Medulla oblongata (tissue), 1 donor: ENCODE data around the gene MTUS2.
A peak's percentile ranks its signal among the peaks of the same experiment; 100 is the strongest.

Source experiments
- DNase-seq: peaks from one replicate; pipeline ENCODE4 v3.0.0-alpha.2; 2015; ENCODE audit errors: extremely low spot score

MTUS2 gene

DNA sequence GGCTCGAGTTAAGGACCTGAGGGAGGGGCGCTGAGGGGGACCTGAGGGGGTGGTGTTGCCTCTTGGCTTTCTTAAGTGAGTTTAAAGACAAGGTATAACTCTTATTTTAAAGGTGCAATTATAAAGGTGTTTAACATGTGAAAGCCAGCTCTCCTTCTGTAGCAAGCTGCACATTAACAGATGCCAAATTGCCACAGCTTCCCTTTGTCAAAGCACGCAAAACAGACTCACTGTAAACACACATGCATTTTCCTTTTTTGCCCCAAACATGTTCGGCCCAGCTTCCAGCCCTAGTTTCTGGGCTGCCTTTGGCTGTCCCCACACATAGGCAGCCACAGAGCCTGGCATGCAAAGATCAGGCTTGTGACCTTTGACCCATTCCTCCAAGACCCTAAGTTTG lies 663.5 kb downstream of the MTUS2 start:
- no peak for DNase-seq

DNA sequence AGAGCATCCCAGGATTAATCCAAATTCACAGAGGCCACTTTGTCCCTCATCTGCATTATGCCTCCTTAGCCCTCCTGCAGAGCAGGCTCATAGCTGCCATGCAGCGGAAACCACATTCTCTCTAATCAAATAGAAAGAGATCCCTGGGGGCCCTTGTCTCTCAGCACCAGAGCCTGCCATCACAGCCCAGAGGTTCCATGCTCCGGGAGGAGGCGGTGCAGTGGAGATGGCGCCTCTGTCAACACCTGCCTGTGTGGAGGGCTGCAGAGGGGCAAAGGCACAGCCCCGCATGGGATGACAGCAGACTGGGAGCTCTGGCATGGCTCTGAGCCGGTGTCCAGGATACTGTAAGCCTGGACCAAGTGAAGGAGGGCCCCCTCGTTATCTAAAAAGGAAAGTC lies 664.1 kb downstream of the MTUS2 start:
- no peak for DNase-seq

DNA sequence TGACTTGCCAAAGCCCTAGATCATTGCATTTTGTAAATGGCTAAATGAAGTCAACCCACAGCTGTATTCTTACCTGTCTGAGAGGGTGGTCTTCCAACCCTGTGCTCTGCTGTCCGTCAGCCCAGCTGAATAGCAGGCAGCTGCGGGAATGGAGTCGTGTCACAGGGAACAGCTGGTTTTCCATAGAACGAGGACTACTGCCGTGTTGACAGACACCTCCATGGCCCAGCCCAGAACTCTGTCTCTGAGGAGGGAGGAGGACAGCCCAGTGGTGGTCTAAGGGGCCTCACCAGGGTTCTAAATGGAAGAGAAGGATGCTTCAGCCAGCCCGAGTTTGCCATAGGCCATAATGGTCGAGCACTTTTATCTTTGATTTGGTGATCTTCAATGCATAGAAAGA lies 664.7 kb downstream of the MTUS2 start:
- no peak for DNase-seq

DNA sequence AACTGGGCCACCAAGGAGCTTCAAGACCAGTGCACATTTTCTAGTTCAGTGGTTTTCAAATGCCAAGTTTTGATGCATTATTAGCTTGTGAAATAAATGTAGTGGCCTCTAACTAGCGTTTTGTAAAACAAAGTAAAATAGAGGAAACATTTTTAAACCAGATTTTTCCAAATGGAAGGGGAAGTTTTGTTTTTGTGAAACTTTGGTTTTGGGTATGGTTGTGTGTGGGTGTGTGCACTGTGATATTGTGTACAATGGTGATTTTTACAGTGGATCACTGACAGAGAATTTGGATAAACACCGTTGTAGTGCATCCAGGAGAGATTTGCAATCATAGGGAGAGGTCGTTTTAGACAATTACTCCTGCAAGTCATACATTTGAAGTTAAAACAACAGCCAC lies 666.4 kb downstream of the MTUS2 start:
- DNase-seq = no peak

DNA sequence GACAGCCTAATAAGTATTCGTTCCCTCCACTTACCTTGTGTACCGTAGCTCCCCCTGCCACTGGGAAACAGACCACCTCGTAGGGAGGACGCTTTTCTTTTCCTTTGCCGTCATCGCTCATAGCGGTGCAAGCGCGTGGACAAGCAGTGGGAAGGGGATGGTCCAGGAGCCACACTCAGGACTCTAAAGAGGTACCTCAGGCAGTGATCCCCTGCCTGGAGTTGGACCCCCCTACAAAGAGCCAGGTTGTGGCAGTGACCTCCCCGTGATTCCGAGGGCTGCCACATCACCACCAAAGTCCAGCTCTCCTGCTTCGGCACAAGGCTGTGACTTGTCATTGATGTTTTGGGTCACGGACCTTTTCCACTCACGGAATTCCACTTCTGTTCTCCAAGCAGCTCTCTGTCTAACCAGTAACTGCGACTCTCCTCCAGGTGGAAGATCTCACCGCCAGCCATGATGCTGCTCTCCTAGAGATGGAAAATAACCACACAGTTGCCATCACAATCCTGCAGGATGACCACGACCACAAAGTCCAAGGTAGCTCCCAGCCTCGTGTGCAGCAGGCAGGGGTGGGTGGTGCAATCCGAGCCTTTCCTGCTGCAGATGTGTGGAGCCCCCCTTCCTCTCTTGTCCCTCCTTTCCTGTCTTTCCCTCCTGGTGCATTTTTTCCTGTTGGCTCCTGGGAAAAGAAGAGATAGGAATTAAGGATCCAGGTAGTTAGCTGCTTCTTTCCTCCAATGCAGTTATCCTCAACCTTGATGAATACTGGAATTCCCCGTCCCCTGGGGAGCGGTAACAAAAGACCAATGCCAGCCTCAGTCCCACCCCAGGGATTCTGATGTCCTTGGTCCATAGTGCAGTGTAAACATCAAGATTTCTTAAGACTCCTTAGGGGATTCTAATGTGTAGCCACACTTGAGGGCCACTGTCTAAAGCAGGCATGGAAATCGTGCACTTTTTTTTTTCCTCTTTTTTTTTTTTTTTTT lies 667.6 kb downstream of the MTUS2 start:
- no peak for DNase-seq

DNA sequence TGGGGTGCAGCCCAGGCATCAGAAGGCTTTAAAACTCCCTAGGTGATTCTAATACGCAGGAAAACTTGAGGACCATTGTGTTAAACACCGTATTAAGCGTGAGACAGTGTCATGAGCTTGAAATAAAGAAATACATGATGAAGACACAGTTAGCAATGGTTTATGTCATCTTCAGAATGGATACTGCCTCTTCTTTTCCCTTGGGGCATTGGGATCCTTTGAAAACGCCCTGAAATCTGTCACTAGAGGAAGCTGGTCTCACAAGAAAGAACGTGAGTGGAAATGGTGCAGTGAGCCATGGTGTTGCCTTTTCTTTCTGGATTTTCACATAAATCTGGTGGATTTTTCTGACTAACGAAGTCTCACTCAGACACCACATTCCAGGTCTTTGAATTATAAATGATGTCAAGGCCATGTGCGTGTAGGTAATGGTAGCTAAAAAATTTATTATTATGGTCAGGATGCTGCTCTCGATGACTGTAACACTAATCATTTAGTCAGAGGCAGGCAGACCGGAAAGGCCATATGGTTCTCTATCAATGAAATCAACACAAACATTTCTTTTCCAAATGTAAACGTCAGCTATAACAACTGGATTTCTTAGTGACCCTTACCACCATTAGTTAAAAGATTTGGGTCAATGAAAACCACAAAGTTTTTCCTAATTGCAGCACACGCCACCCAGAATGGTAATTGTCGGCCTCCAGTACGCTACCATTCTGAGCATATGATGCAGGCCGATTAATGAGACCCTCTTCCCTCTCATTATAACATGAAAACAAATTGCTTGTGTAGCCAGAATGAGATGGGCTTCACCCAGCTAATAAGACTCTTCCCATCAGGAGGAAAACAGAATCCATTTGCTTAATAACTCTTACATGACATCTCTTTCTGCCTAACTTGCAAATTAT lies 669.8 kb downstream of the MTUS2 start:
- no peak for DNase-seq

DNA sequence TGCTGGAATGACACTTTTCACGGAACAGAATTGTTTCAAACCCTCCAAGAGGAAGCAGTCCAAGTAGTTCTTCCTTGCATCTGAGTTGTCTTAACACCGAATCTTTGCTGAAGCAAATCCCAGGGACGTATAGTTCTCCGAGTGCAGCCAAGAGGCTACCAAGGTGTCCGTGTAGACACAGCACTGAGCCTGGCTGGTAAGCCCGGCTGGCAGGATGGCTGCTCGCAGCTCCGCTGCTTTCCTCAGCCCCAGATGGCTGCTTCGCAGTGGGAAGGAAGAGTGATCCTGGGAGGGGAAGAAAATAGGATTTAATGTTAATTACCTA lies 670.4 kb downstream of the MTUS2 start:
- no peak for DNase-seq

DNA sequence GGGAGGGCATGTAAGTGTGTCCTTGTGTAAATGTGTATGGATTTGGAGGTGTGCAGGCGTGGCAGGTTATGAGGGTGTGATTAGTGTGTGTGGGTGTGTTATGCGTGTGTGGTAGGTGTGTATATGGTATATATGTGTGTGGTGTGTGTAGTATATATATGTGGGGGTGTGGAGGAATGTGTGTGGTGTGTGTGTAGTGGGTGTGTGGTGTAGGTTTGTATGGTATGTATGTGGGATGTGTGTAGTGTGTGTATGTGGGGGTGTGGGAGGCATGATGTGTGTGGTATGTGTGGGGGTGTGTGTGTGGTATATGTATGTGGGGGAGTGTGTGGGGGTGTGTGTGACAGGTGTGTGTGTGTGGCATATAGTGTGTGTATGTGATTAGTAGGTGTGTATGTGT lies 671.1 kb downstream of the MTUS2 start:
- DNase-seq = no peak

DNA sequence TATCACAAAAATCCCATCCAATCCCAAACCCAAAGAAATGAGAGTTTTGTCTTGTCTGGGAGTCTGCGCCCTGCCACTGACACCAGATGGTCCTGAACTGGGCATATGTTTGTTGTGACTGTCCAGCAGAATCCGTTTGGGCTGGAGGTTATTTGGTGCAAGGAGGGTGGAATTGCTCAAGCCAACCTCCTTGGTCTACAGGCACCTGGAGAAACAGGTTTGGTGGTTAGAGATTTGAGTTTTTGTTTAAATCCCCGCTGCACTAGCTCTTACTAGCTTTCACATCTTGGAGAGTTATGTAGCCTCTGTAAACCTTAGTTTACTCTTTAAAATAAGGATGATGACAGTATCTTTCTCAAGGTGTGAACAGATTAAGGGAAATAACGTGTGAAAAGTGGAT lies 673.7 kb downstream of the MTUS2 start:
- DNase-seq = no peak

DNA sequence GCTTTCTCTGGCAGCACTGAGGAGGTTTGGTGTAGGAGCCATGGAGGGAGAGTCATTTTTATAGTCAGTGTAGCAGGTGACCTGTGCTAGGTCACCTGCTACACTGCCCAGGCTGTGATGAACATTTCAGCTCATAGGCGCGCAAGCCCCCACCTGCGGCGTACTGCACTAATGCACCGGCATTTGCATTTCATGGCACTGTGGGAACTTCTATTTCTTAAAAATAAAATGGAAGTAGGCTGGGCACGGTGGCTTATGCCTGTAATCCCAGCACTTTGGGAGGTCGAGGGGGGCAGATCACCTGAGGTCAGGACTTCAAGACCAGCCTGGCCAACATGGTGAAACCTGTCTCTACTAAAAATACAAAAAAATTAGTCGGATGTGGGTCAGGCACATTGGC lies 674.4 kb downstream of the MTUS2 start:
- no peak for DNase-seq

DNA sequence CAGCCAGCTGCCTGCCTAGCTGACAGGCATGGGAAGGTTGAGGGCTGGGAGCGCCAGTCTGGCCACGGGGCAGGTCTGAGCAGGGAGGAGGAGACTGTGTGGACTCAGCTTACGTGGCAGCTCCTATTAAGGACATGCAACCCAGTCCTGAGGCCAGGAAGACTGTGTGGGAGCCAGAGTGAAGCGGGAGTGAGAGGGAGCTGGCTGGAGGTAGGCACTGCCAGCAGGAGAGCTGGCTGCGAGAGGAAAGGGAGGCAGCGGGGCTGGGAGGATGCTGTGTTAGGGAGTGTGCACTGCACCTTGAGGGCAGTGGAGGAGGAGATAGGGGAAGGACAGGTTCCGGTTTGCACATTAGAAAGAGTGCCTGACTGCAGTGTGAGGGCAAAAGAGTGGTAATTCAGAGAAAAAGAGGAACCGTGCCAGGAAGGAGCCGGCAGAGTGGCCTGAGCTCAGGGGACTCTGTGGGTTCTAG lies 676.1 kb downstream of the MTUS2 start:
- peak; percentile 44 for DNase-seq

DNA sequence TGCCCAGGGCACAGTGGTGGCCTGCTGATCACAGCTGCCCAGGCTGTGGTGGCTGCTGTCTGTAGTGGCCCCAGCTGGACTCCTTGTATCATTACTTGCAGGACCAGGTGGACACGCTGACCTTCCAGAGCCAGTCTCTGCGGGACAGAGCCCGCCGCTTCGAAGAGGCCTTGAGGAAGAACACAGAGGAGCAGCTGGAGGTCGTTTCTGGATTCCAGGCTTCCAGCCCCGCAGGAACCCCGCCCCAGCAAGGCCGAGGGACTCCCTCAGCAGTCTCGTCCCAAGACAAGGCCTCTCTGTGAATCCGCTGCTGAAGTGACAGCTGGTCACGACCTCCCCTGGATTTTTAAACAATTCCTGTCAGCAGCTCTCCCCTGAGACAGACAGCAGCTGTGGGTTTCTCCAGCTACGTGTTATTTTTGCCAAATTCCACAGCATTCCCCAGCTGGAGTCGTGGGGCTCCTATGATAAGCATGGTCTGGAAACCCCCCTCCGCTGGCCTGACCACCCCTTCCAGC lies 677.1 kb downstream of the MTUS2 start:
- DNase-seq = no peak

DNA sequence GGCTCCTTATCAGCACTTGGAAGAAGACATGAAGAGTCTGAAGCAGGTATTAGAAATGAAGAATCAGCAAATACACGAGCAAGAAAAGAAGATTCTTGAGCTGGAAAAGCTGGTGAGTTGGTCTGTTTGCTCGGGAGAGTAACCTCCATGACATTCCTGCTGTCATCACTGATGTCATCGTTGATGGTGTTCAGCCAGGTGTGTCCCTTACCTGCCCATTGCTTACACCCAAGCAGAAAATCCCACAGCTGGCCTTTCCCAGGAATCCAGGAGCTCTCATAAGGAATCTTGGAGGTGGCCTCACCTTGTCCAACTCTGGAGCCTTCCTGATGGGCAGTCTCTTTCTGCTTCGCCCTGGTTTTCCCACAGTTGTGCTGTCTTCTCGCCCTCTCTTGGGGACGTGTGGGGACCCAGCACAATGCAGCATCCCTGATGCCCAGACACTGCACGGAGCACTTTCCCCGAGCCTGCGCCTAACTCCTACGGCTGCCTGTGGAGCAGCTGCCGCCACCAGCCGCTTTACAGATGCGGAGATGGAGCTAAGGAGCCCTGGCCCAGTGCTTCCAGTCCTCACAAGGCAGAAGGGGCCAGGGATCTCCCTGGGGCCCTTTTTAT lies 678.4 kb downstream of the MTUS2 start:
- DNase-seq = no peak

DNA sequence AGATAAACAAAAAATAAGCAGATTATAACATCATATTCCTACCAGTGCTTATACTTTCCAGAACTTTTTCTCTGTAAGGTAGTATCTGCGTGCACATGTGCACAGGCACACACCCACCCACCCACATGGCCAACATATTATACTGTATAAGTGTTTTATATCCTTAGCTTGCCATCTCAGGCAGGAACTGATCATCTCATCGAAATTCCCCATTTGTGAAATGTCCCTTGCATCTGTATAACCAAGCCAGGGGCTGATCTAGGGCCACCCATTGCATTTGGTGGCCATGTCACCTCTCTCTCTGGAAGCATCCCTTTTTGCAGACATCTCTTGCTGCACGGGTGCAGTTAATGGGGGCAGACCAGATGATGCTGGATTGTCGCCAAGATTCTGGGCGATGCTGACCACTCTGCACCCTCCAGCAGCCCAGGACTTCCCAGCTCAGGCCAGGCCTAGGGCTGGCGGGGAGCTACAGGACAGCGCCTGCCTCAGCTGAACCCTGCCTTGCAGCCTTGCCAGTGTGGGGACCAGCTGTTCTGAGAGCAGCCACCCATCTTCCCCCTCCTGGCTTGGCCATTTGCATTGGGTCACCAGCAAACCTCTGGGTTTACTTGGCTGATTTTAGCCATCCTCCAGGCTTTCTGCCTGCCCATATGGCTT lies 679.5 kb downstream of the MTUS2 start:
- DNase-seq = no peak

DNA sequence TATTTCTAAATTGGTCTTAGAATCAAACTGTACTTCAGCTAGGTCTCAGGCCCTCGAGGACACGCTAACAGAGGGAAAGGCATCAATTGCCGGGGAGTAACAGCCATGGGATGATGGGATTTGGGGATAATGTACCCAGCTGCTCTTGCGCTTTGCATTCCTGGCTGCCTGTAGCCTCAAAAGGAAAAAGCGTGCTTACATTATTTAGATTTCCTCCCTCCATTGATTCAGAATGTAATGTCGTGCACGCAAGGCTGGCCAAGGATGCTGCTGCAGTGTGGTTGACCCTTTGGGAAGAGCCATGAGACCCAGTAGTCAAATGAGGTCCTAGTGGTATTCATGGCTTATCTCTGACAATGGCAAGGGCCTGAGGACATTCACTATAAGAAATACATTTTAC lies 680.2 kb downstream of the MTUS2 start:
- DNase-seq = no peak

DNA sequence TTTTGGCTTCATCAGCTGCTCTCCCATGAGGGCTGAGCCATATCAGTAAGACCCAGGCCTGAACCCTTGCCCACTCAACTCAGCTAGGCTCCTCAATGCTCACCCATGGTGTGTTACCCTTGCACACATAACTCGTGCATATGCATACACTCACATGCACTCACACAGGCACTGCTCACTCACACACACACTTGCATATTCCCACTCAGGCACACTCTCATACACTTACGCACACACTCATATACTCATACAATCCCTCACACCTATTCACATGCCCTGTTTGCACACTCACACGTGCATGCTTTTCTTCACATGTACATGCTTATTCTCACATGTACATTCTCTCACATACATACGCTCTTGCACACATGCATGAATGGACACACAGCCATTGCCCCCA lies 681.5 kb downstream of the MTUS2 start:
- no peak for DNase-seq

DNA sequence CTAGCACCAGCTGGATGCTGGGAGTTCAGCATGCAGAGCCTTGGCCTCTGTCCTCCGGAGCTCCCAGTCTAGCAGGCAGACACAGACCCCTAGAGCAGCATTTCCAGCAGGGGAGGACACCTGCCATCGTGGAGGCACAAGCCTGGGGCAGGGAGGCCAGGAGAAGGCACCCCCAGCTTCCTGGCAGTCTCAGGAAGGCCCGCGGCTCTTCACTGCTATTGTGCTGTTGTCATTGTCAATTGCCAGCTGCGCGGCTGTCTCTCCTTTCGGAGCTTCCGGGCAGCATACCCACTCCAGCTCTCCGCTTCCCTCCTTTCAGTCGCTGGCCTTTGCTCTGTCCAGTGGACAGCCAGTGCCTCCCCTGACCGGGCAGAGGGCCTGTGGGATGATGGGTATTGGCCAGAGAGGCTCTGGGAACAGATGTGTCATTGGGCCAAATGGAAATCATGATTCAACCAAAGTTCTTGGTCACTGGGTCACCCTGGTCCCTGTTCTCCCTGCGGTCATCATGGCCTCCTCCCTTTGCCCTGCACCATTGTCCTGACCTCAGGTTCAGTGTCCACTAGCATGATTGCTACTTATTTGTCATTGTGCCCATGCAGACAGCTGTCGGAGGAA lies 682.4 kb downstream of the MTUS2 start:
- no peak for DNase-seq

DNA sequence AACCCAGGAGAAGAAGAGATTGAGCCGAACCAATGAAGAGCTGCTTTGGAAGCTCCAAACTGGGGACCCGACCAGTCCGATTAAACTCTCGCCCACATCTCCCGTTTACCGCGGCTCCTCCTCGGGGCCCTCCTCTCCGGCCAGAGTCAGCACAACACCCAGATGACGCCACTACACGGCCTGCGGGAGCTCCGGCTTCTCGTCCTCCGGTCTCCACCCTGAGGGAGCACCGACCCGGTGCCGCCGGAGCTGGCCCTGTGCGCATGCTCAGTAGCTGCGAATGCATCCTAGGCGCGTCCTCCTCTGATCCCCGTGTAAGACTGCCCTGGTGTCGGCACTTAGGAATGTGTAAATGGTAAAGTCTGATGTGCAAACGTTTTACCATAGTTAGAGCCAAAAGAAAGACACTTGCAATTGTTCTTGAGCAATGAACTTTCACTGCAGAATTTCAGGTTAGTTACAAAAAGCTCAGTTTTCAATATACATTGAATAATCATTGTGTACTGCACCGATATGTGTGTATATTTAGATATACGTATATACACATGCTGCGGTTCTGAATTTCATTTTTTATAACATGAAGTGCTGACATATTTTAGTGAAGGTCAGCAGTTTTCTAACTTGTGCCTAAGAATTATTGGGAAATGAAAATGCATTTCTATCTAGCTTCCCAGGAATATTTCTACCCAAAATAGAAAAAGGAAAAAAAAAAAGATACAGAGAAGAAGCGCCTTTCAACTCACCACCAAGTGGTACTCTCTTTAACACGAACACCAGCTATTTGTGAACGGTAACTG lies 683.1 kb downstream of the MTUS2 start:
- peak; percentile 32 for DNase-seq

DNA sequence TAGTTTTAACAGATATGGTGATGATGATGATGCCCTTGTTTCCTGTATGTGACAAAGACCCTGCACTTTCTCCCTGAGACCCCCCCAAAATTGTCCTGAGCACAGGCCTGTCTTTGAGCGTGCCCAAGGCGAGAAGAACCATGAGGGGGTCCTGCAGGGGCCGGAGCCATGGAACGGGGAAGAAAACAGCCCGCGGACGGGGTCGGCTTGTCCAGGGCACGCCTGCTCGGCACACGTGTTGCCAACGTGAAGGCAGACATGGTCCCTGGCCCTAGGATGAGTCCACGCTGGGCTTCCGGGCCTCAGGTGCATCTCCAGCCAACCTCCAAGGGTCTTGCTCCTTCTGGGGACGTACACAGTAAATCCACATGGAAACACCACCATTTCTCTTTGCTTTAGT lies 684.6 kb downstream of the MTUS2 start:
- no peak for DNase-seq

DNA sequence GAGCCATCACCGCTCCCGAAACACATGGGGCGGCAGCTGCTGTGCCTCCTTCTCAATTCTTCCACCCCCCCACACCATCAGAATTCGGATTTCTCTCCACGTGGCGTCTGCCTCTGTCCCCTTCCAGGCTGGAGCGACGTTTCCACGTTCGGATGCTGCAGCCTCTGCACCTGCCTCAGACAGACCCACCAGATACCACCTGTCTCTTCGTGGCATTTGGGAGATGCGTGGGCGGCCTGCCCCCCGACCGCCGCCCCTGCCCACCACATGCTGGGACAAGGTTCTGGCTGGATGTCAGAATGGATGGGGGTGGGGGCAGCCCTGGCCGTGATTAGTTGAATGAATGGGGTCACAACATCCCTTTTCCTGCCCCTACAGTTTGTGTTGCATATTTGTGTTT lies 685.4 kb downstream of the MTUS2 start:
- no peak for DNase-seq
